ENCODE results near the gene FZR1.

DNA sequence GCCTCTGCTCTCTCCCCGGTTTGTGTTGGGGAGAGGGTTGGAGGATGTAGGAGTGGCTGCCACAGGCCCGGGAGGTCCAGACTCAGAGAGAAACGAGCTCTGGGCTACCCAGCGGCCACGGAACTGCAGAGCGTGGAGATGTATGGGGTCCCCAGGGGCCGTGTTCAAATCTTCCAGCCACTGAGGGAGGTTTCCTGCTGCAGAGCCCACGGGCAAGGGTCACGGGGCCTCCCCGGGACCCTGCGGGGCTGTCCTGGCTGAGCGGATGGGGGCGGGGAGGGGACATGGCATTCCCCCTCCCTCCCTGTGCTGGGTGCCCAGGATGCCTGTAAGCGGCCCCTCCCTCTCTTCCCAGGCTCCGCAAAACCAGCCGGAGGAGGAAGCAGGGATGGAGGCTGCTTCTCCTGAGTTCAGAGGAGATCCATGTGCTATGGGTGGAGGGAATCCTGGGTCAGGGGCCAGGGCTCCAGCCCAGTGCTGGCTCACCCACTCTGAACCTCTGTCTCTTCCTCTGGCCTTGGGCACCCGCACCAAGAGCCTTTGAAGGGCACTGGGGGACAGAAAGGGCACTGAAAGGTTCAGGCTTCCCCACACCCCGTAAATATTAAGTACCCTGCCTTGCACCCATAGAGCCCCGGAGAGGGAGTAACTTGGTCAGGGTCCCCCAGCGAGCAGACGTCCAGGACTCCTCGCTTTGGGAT lies 48.4 kb upstream of the FZR1 start:
- TF ChIP-seq, protein P1, sequence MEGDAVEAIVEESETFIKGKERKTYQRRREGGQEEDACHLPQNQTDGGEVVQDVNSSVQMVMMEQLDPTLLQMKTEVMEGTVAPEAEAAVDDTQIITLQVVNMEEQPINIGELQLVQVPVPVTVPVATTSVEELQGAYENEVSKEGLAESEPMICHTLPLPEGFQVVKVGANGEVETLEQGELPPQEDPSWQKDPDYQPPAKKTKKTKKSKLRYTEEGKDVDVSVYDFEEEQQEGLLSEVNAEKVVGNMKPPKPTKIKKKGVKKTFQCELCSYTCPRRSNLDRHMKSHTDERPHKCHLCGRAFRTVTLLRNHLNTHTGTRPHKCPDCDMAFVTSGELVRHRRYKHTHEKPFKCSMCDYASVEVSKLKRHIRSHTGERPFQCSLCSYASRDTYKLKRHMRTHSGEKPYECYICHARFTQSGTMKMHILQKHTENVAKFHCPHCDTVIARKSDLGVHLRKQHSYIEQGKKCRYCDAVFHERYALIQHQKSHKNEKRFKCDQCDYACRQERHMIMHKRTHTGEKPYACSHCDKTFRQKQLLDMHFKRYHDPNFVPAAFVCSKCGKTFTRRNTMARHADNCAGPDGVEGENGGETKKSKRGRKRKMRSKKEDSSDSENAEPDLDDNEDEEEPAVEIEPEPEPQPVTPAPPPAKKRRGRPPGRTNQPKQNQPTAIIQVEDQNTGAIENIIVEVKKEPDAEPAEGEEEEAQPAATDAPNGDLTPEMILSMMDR (IDR thresholded peaks at IDR 0.05): no peak
- TF ChIP-seq POLR2A (IDR thresholded peaks at IDR 0.05): no peak

Measured in testis (tissue), 2 donors.